Liver (tissue), 9 donors: ENCODE measurements around the gene TBC1D14. TPM values are rescaled to one million over a fixed set of nuclear protein-coding genes. Genes with fewer than 3 reads are reported as not detected.

ENCODE experiments used
- DNase-seq: peaks from one replicate; pipeline ENCODE4 v3.0.0-alpha.2; 2017; ENCODE audit warnings: low spot score
- H3K27ac ChIP-seq, 2 donors: one replicate each; pipeline ENCODE4 v1.7.0; 2013; ENCODE audit warnings: inconsistent platforms in 2 of 2, low read length in 2 of 2, control low read depth in 1 of 2, low read depth in 1 of 2, mild to moderate bottlenecking in 1 of 2
- H3K27me3 ChIP-seq, 4 donors: one replicate each; pipeline versions ENCODE4 v1.6.1 to v1.7.0; 2013; ENCODE audit warnings: low read length in 3 of 4, inconsistent platforms in 1 of 4, mild to moderate bottlenecking in 1 of 4, moderate library complexity in 1 of 4; ENCODE audit not compliant: control insufficient read depth in 4 of 4, insufficient read depth in 4 of 4
- H3K36me3 ChIP-seq, 4 donors: one replicate each; pipeline versions ENCODE4 v1.6.1 to v1.7.0; 2013; ENCODE audit warnings: low read length in 3 of 4, mild to moderate bottlenecking in 3 of 4, low read depth in 1 of 4, moderate library complexity in 1 of 4; ENCODE audit not compliant: control insufficient read depth in 4 of 4, insufficient read depth in 3 of 4
- H3K4me1 ChIP-seq, 4 donors: one replicate each; pipeline versions ENCODE4 v1.6.1 to v1.7.0; 2013; ENCODE audit warnings: low read length in 3 of 4, mild to moderate bottlenecking in 3 of 4, moderate library complexity in 1 of 4; ENCODE audit not compliant: control insufficient read depth in 4 of 4, insufficient read depth in 4 of 4
- H3K4me3 ChIP-seq, 3 donors: one replicate each; pipeline versions ENCODE4 v1.6.1 to v1.7.0; 2013; ENCODE audit warnings: low read length in 3 of 3, control low read depth in 1 of 3, low read depth in 1 of 3, mild to moderate bottlenecking in 1 of 3
- H3K9ac ChIP-seq, 2 donors: one replicate each; pipeline ENCODE4 v1.7.0; 2013; ENCODE audit warnings: low read length in 2 of 2, mild to moderate bottlenecking in 2 of 2, moderate library complexity in 2 of 2, control low read depth in 1 of 2, low read depth in 1 of 2
- H3K9me3 ChIP-seq, 4 donors: one replicate each; pipeline versions ENCODE4 v1.6.1 to v1.7.0; 2013; ENCODE audit warnings: low read length in 3 of 4; ENCODE audit not compliant: control insufficient read depth in 4 of 4
- EGR1 ChIP-seq, 2 donors: IDR thresholded peaks; 2 replicates each; pipeline ENCODE4 v1.6.1; 2016 to 2018; ENCODE audit warnings: antibody characterized with exemption in 2 of 2, low read depth in 2 of 2
- FOXA1 ChIP-seq: IDR thresholded peaks from 2 replicates; pipeline ENCODE4 v1.6.1; 2016; ENCODE audit warnings: antibody characterized with exemption
- FOXA2 ChIP-seq: IDR thresholded peaks from 2 replicates; pipeline ENCODE4 v1.6.1; 2016; ENCODE audit warnings: antibody characterized with exemption
- GABPA ChIP-seq, 2 donors: IDR thresholded peaks in 1 of 2; conservative IDR thresholded peaks in 1 of 2; 2 replicates each; pipeline ENCODE4 v1.6.1; 2016; ENCODE audit warnings: antibody characterized with exemption in 2 of 2, mild to moderate bottlenecking in 1 of 2, moderate library complexity in 1 of 2
- HNF4G ChIP-seq: IDR thresholded peaks from 2 replicates; pipeline ENCODE4 v1.6.1; 2016; ENCODE audit warnings: antibody characterized with exemption
- JUND ChIP-seq, 2 donors: IDR thresholded peaks; 2 replicates each; pipeline ENCODE4 v1.6.1; 2016; ENCODE audit warnings: antibody characterized with exemption in 2 of 2
- NR2F2 ChIP-seq: IDR thresholded peaks from 2 replicates; pipeline ENCODE4 v1.6.1; 2016; ENCODE audit warnings: antibody characterized with exemption
- RAD21 ChIP-seq, 2 donors: IDR thresholded peaks; 2 replicates each; pipeline ENCODE4 v1.6.1; 2016; ENCODE audit warnings: antibody characterized with exemption in 2 of 2, mild to moderate bottlenecking in 2 of 2
- RXRA ChIP-seq, 2 donors: IDR thresholded peaks; 2 replicates each; pipeline ENCODE4 v1.6.1; 2017 to 2018; ENCODE audit warnings: antibody characterized with exemption in 2 of 2, mild to moderate bottlenecking in 1 of 2
- SP1 ChIP-seq: IDR thresholded peaks from 2 replicates; pipeline ENCODE4 v1.6.1; 2018; ENCODE audit warnings: antibody characterized with exemption, mild to moderate bottlenecking
- TAF1 ChIP-seq: conservative IDR thresholded peaks from 2 replicates; pipeline ENCODE4 v1.6.1; 2016; ENCODE audit warnings: antibody characterized with exemption, mild to moderate bottlenecking
- YY1 ChIP-seq: IDR thresholded peaks from 2 replicates; pipeline ENCODE4 v1.6.1; 2016; ENCODE audit warnings: antibody characterized with exemption, mild to moderate bottlenecking
- WGBS: extraction: QIAGEN DNeasy Blood & Tissue Kit; methylation state at CpG from one replicate; pipeline ENCODE4 v1.1.7; 2013; 5-methylcytosine and 5-hydroxymethylcytosine counted together
- polyA plus RNA-seq, 2 donors: library from polyadenylated mRNA; stranded (reverse) in 1 of 2; unstranded in 1 of 2; fragments of 200-250 nt in 1 of 2; fragments of >200 nt in 1 of 2; fragmentation: Nextera tagmentation in 1 of 2; extraction: Ambion mirVana in 1 of 2; gene quantifications; one replicate each; pipeline versions ENCODE4 v1.2.1 to v1.2.3, GENCODE V29; 2013 to 2015
- total RNA-seq, 2 donors: library from RNA; depleted of rRNA; stranded (reverse); fragments of >200 nt; gene quantifications; one replicate each; pipeline ENCODE4 v1.2.3, GENCODE V29; 2014
- TF ChIP-seq, protein P1 (sequence below): IDR thresholded peaks from 2 replicates; pipeline ENCODE4 v1.6.1; 2016; ENCODE audit warnings: antibody characterized with exemption
- TF ChIP-seq, protein P2 (sequence below): IDR thresholded peaks from 2 replicates; pipeline ENCODE4 v1.6.1; 2016; ENCODE audit warnings: antibody characterized with exemption
- TF ChIP-seq, protein P3 (sequence below): IDR thresholded peaks from 2 replicates; pipeline ENCODE4 v1.6.1; 2016; ENCODE audit warnings: antibody characterized with exemption
- TF ChIP-seq, protein P4 (sequence below): IDR thresholded peaks from 2 replicates; pipeline ENCODE4 v1.6.1; 2016; ENCODE audit warnings: antibody characterized with exemption, mild to moderate bottlenecking
- TF ChIP-seq, protein P5 (sequence below): fragments of 150-350 bp; IDR thresholded peaks from 2 replicates; pipeline ENCODE4 v1.5.1; 2017; ENCODE audit warnings: improper control_type of control experiment, low read depth, low read length; ENCODE audit not compliant: missing input control
- donor health status: healthy.
- donor health status: healthy.
- donor health status: healthy.
- donor health status: healthy.
- donor health status: healthy.

TBC1D14 gene
- total and polyA plus RNA-seq, 4 donors: 10.0 to 45.2 (median 22.7) TPM

DNA sequence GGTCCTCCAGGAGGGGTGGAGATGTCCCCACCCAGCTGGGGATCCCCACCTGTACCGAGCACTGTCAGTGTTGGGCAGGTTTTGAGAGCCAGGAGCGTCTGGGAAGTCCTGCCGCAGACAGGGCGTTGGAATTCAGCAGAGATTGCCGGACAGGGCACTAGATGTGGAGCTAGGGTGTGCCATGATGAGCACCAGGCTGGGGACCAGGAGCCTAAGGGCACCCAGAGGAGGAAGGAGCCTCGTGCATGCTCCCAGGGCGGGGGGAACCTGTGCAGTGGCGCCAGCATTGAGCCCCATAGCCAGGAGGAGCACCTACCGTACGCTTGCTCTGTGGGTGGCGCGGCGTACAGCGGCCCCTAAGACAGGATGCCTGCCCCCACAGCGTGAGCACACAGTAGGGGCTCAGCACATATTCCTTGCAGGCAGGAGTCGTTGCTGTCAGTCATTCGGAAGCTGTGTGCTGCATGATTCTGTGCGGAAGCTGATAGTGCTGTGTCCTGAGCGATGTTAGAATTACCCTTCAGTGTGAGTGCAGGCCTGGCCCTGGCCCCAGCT is 114.8 kb downstream of the TBC1D14 start:
- Histone ChIP-seq H3K36me3 (peaks cover 1 to 32% (median 14%) of the 10 kb centered on the region in 4 donors), H3K4me3 (no peak overlapping the region), H3K9me3 (no peaks in the 10 kb centered on the region), H3K4me1 (peaks cover 3 to 10% (median 4%) of the 10 kb centered on the region in 4 donors), H3K27me3 (no peaks in the 10 kb centered on the region), H3K27ac (no peak overlapping the region), H3K9ac (no peak overlapping the region)
- WGBS: 94% methylated on average over 19 of the region's 19 CpGs
- TF ChIP-seq YY1 (no peak), GABPA (IDR thresholded peaks at IDR 0.05 in 1 of 2, conservative IDR thresholded peaks at IDR 0.05 in 1 of 2) (no peak), TAF1 (no peak), JUND (IDR thresholded peaks at IDR 0.05) (no peak), RXRA (IDR thresholded peaks at IDR 0.05) (no peak), FOXA1 (no peak), FOXA2 (no peak), EGR1 (IDR thresholded peaks at IDR 0.05; ENCODE audit: low read depth in 2 of 2) (no peak), HNF4G (no peak), NR2F2 (no peak)
- TF ChIP-seq, protein P1, sequence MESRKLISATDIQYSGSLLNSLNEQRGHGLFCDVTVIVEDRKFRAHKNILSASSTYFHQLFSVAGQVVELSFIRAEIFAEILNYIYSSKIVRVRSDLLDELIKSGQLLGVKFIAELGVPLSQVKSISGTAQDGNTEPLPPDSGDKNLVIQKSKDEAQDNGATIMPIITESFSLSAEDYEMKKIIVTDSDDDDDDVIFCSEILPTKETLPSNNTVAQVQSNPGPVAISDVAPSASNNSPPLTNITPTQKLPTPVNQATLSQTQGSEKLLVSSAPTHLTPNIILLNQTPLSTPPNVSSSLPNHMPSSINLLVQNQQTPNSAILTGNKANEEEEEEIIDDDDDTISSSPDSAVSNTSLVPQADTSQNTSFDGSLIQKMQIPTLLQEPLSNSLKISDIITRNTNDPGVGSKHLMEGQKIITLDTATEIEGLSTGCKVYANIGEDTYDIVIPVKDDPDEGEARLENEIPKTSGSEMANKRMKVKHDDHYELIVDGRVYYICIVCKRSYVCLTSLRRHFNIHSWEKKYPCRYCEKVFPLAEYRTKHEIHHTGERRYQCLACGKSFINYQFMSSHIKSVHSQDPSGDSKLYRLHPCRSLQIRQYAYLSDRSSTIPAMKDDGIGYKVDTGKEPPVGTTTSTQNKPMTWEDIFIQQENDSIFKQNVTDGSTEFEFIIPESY: no peak
- TF ChIP-seq, protein P2, sequence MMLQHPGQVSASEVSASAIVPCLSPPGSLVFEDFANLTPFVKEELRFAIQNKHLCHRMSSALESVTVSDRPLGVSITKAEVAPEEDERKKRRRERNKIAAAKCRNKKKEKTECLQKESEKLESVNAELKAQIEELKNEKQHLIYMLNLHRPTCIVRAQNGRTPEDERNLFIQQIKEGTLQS: no peak
- TF ChIP-seq, protein P3, sequence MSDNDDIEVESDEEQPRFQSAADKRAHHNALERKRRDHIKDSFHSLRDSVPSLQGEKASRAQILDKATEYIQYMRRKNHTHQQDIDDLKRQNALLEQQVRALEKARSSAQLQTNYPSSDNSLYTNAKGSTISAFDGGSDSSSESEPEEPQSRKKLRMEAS: no peak
- TF ChIP-seq, protein P4, sequence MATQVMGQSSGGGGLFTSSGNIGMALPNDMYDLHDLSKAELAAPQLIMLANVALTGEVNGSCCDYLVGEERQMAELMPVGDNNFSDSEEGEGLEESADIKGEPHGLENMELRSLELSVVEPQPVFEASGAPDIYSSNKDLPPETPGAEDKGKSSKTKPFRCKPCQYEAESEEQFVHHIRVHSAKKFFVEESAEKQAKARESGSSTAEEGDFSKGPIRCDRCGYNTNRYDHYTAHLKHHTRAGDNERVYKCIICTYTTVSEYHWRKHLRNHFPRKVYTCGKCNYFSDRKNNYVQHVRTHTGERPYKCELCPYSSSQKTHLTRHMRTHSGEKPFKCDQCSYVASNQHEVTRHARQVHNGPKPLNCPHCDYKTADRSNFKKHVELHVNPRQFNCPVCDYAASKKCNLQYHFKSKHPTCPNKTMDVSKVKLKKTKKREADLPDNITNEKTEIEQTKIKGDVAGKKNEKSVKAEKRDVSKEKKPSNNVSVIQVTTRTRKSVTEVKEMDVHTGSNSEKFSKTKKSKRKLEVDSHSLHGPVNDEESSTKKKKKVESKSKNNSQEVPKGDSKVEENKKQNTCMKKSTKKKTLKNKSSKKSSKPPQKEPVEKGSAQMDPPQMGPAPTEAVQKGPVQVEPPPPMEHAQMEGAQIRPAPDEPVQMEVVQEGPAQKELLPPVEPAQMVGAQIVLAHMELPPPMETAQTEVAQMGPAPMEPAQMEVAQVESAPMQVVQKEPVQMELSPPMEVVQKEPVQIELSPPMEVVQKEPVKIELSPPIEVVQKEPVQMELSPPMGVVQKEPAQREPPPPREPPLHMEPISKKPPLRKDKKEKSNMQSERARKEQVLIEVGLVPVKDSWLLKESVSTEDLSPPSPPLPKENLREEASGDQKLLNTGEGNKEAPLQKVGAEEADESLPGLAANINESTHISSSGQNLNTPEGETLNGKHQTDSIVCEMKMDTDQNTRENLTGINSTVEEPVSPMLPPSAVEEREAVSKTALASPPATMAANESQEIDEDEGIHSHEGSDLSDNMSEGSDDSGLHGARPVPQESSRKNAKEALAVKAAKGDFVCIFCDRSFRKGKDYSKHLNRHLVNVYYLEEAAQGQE: no peak
- DNase-seq: no peak

DNA sequence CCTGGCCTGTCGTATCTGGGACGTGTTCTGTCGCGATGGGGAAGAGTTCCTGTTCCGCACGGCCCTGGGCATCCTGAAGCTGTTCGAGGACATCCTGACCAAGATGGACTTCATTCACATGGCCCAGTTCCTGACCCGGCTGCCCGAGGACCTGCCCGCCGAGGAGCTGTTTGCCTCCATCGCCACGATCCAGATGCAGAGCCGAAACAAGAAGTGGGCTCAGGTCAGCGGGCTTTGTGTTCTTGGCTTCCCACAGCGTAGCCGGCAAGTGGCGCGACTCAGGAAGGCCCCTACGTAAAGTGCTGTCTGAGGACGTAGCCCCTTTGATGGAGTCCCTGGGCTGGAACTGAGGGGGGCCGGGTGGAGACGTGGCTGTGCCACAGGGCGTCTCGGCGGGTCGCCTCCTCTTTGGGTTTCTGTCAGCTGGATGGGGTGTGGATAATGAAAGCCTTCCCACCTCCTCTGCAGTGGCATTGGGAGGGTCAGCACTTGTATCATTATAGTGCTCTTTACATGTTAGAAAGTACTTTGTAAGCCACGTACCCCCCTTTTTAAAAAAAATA is 115.5 kb downstream of the TBC1D14 start:
- H3K4me1 ChIP-seq: peaks cover 3 to 13% (median 5%) of the 10 kb centered on the region in 4 donors
- H3K36me3 ChIP-seq: peaks cover 1 to 32% (median 16%) of the 10 kb centered on the region in 4 donors
- no peak for DNase-seq
- TF ChIP-seq, protein P4: no peak
- TF ChIP-seq, protein P3: no peak
- TF ChIP-seq HNF4G (no peak), FOXA1 (no peak), RXRA (IDR thresholded peaks at IDR 0.05) (no peak), YY1 (no peak), TAF1 (no peak), SP1 (no peak), RAD21 (IDR thresholded peaks at IDR 0.05) (no peak), GABPA (IDR thresholded peaks at IDR 0.05 in 1 of 2, conservative IDR thresholded peaks at IDR 0.05 in 1 of 2) (no peak), JUND (IDR thresholded peaks at IDR 0.05) (no peak), EGR1 (IDR thresholded peaks at IDR 0.05; ENCODE audit: low read depth in 2 of 2) (no peak)
- TF ChIP-seq, protein P5, sequence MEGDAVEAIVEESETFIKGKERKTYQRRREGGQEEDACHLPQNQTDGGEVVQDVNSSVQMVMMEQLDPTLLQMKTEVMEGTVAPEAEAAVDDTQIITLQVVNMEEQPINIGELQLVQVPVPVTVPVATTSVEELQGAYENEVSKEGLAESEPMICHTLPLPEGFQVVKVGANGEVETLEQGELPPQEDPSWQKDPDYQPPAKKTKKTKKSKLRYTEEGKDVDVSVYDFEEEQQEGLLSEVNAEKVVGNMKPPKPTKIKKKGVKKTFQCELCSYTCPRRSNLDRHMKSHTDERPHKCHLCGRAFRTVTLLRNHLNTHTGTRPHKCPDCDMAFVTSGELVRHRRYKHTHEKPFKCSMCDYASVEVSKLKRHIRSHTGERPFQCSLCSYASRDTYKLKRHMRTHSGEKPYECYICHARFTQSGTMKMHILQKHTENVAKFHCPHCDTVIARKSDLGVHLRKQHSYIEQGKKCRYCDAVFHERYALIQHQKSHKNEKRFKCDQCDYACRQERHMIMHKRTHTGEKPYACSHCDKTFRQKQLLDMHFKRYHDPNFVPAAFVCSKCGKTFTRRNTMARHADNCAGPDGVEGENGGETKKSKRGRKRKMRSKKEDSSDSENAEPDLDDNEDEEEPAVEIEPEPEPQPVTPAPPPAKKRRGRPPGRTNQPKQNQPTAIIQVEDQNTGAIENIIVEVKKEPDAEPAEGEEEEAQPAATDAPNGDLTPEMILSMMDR: no peak
- TF ChIP-seq, protein P2: no peak
- no peak overlapping the region for H3K9ac ChIP-seq
- H3K4me3 ChIP-seq: no peak overlapping the region
- H3K9me3 ChIP-seq: no peaks in the 10 kb centered on the region
- no peaks in the 10 kb centered on the region for H3K27me3 ChIP-seq
- WGBS: 92% methylated on average over 28 of the region's 28 CpGs
- H3K27ac ChIP-seq: no peak overlapping the region
